Duodenal mucosa (tissue), 2 donors: Measurements from ENCODE around the gene RABGAP1L.

Experiments used
- H3K27ac ChIP-seq: one replicate; pipeline ENCODE4 v1.7.0; 2013; ENCODE audit warnings: low read depth, low read length
- H3K27me3 ChIP-seq, 2 donors: one replicate each; pipeline ENCODE4 v1.7.0; 2013; ENCODE audit warnings: low read length in 2 of 2, control low read depth in 1 of 2; ENCODE audit not compliant: insufficient read depth in 2 of 2, control insufficient read depth in 1 of 2
- H3K36me3 ChIP-seq, 2 donors: one replicate each; pipeline ENCODE4 v1.7.0; 2013; ENCODE audit warnings: low read length in 2 of 2, control low read depth in 1 of 2; ENCODE audit not compliant: insufficient read depth in 2 of 2, control insufficient read depth in 1 of 2
- H3K4me1 ChIP-seq, 2 donors: one replicate each; pipeline ENCODE4 v1.7.0; 2013; ENCODE audit warnings: low read length in 2 of 2, control low read depth in 1 of 2; ENCODE audit not compliant: insufficient read depth in 2 of 2, control insufficient read depth in 1 of 2
- H3K4me3 ChIP-seq, 2 donors: one replicate each; pipeline ENCODE4 v1.7.0; 2013; ENCODE audit warnings: low read length in 2 of 2, low read depth in 1 of 2
- H3K9ac ChIP-seq, 2 donors: one replicate each; pipeline ENCODE4 v1.7.0; 2013; ENCODE audit warnings: low read length in 2 of 2, low read depth in 1 of 2
- H3K9me3 ChIP-seq, 2 donors: one replicate each; pipeline ENCODE4 v1.7.0; 2013; ENCODE audit warnings: low read length in 2 of 2, control low read depth in 1 of 2; ENCODE audit not compliant: control insufficient read depth in 1 of 2

The RABGAP1L gene

DNA sequence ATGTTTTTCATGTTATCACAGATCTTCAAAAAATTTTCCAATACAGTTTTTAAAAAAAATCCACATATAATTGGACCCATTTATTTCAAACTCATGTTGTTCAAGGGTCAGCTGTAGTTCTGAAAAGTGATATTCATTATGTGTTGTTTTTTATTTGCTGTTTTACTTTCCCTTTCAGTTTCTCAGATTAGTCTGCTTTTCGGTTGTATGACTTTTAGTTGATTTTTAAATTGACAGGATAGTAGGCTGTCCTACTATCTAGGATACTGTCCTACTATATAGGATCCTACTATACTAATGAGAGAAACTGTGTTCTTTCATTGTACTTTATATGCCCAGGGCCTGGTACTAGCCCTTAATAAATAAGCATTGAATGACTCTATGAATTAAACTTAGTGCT, 254.9 kb downstream of the RABGAP1L start:
- Histone ChIP-seq H3K27me3 (no peaks in the 10 kb centered on the region), H3K9me3 (no peaks in the 10 kb centered on the region), H3K36me3 (no peaks in the 10 kb centered on the region), H3K27ac (no peak overlapping the region), H3K4me1 (no peaks in the 10 kb centered on the region), H3K4me3 (peak overlapping the region in 1 of 2 donors; percentile 5), H3K9ac (no peak overlapping the region)

GRCh38 chr1:174415506-174415905, 256.2 kb downstream of the RABGAP1L start:
- no peaks in the 10 kb centered on the region for H3K4me1 ChIP-seq
- H3K27ac ChIP-seq: no peak overlapping the region
- no peak overlapping the region for H3K4me3 ChIP-seq
- H3K9me3 ChIP-seq: no peaks in the 10 kb centered on the region
- H3K27me3 ChIP-seq: no peaks in the 10 kb centered on the region
- H3K36me3 ChIP-seq: no peaks in the 10 kb centered on the region
- H3K9ac ChIP-seq: no peak overlapping the region

GRCh38 chr1:174417921-174418320, 258.6 kb downstream of the RABGAP1L start:
- Histone ChIP-seq H3K4me1 (no peaks in the 10 kb centered on the region), H3K36me3 (no peaks in the 10 kb centered on the region), H3K4me3 (no peak overlapping the region), H3K9me3 (no peaks in the 10 kb centered on the region), H3K27ac (no peak overlapping the region), H3K9ac (no peak overlapping the region), H3K27me3 (no peaks in the 10 kb centered on the region)

- Histone ChIP-seq H3K27me3 (no peaks in the 10 kb centered on the region), H3K9ac (no peak overlapping the region), H3K9me3 (no peaks in the 10 kb centered on the region), H3K4me3 (no peak overlapping the region), H3K36me3 (no peaks in the 10 kb centered on the region), H3K4me1 (no peaks in the 10 kb centered on the region), H3K27ac (no peak overlapping the region)
Observed at GRCh38 chr1:174425121-174425520, 265.8 kb downstream of the RABGAP1L start.

DNA sequence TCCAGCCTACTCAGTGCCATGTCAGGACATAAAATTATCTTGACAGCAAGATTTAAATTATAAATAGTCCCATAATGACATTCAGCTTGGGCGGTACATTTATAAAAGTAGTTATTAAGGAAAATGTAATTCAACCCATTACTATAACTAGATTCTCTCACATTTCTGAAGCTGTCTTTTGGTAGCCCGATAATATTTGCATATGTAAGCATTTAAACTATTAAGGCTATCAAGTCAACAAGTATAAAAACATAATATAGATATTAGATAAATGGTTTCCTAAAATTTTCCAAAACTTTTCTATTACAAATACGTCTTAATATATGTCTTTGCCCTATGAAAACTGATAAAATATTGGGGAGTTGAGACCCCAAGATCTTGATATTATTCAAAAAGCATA, 266.8 kb downstream of the RABGAP1L start:
- H3K27ac ChIP-seq: no peak overlapping the region
- H3K4me1 ChIP-seq: no peaks in the 10 kb centered on the region
- no peak overlapping the region for H3K4me3 ChIP-seq
- H3K9ac ChIP-seq: no peak overlapping the region
- H3K27me3 ChIP-seq: no peaks in the 10 kb centered on the region
- H3K36me3 ChIP-seq: no peaks in the 10 kb centered on the region
- no peaks in the 10 kb centered on the region for H3K9me3 ChIP-seq

GRCh38 chr1:174428033-174428432, 268.7 kb downstream of the RABGAP1L start:
- H3K27ac ChIP-seq: no peak overlapping the region
- no peaks in the 10 kb centered on the region for H3K9me3 ChIP-seq
- H3K4me3 ChIP-seq: no peak overlapping the region
- no peaks in the 10 kb centered on the region for H3K4me1 ChIP-seq
- no peaks in the 10 kb centered on the region for H3K27me3 ChIP-seq
- H3K36me3 ChIP-seq: no peaks in the 10 kb centered on the region
- no peak overlapping the region for H3K9ac ChIP-seq

- no peak overlapping the region for H3K4me3 ChIP-seq
- H3K4me1 ChIP-seq: no peaks in the 10 kb centered on the region
- H3K9me3 ChIP-seq: no peaks in the 10 kb centered on the region
- no peaks in the 10 kb centered on the region for H3K36me3 ChIP-seq
- no peaks in the 10 kb centered on the region for H3K27me3 ChIP-seq
- H3K27ac ChIP-seq: no peak overlapping the region
- no peak overlapping the region for H3K9ac ChIP-seq
Observed at GRCh38 chr1:174428739-174429138, 269.4 kb downstream of the RABGAP1L start.

DNA sequence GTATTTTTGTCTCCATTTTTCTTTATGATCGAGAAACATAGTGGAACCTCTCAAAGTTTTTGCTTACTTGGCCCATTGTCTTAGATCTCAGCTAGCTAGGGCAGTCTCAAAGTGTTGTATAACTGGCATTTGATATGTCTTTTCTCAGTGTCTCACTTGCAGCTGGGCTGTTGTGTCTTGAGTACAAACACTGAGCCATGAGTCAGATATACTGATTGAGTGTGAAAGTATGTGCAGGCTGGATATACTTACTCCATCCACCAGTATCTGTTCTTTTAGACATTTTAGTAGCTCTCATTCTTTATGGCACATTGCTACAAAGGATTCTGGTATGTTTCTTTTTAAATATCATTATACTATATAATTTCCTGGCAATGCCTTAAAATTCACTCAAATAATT, 274.1 kb downstream of the RABGAP1L start:
- Histone ChIP-seq H3K36me3 (no peaks in the 10 kb centered on the region), H3K27ac (no peak overlapping the region), H3K9ac (no peak overlapping the region), H3K27me3 (no peaks in the 10 kb centered on the region), H3K4me3 (no peak overlapping the region), H3K4me1 (no peaks in the 10 kb centered on the region), H3K9me3 (no peaks in the 10 kb centered on the region)

- Histone ChIP-seq H3K27ac (no peak overlapping the region), H3K36me3 (no peaks in the 10 kb centered on the region), H3K4me3 (no peak overlapping the region), H3K9ac (no peak overlapping the region), H3K9me3 (no peaks in the 10 kb centered on the region), H3K27me3 (no peaks in the 10 kb centered on the region), H3K4me1 (no peaks in the 10 kb centered on the region)
Observed at GRCh38 chr1:174445351-174445750, 286.0 kb downstream of the RABGAP1L start.

- Histone ChIP-seq H3K27me3 (no peaks in the 10 kb centered on the region), H3K9ac (no peak overlapping the region), H3K4me1 (no peaks in the 10 kb centered on the region), H3K9me3 (no peaks in the 10 kb centered on the region), H3K27ac (no peak overlapping the region), H3K4me3 (no peak overlapping the region), H3K36me3 (no peaks in the 10 kb centered on the region)
Observed at GRCh38 chr1:174445817-174446216, 286.5 kb downstream of the RABGAP1L start.

- Histone ChIP-seq H3K36me3 (no peaks in the 10 kb centered on the region), H3K27ac (no peak within 1 kb of the TSS), H3K4me3 (no peak within 1 kb of the TSS), H3K9me3 (no peaks in the 10 kb centered on the region), H3K9ac (no peak within 1 kb of the TSS), H3K4me1 (no peaks in the 10 kb centered on the region), H3K27me3 (no peaks in the 10 kb centered on the region)
Observed at GRCh38 chr1:174447866-174448530, 288.7 kb downstream of the RABGAP1L start, which contains the start of gene GPR52. TSS of gene GPR52 (plus strand) at chr1:174447964. CDS start at chr1:174448112, 148 bp downstream.
